ENCODE results near the gene PIK3R5.

PIK3R5 gene

GRCh38 chr17:8865385-8865784, 100.1 kb downstream of the PIK3R5 start:
- no peaks in the 10 kb centered on the region for H3K79me2 ChIP-seq (ENCODE audit: insufficient read depth, low read length)
- H4K20me1 ChIP-seq (ENCODE audit: low read depth, low read length), result no peaks in the 10 kb centered on the region
- no peak overlapping the region for H3K4me3 ChIP-seq (ENCODE audit: insufficient read depth, low read length, poor library complexity, severe bottlenecking)
- H3F3A ChIP-seq (ENCODE audit: insufficient read depth), result no peaks in the 10 kb centered on the region
- no peak overlapping the region for H3K27ac ChIP-seq (ENCODE audit: low read depth, low read length)
- no peak for TF ChIP-seq CTCF (IDR thresholded peaks at IDR 0.05; ENCODE audit: insufficient read depth, low read length, poor library complexity, severe bottlenecking)
- no peak for TF ChIP-seq EZH2phosphoT487 (conservative IDR thresholded peaks at IDR 0.05; ENCODE audit: low read length)
- no peaks in the 10 kb centered on the region for H3K36me3 ChIP-seq (ENCODE audit: low read length)
- H3K27me3 ChIP-seq (ENCODE audit: low read length), result no peaks in the 10 kb centered on the region
- no peak overlapping the region for H2AFZ ChIP-seq (ENCODE audit: low read depth, low read length, severe bottlenecking)
- no peaks in the 10 kb centered on the region for H3K9me2 ChIP-seq (replicated peaks; ENCODE audit: insufficient read depth, low read length)
- no peak overlapping the region for H3K4me2 ChIP-seq (ENCODE audit: low read depth, low read length, poor library complexity, severe bottlenecking)
- no peaks in the 10 kb centered on the region for H3K9me3 ChIP-seq (ENCODE audit: insufficient read depth, low read length)
- no peak overlapping the region for H3K9ac ChIP-seq (ENCODE audit: low read length)

GRCh38 chr17:8862213-8863056, 103.1 kb downstream of the PIK3R5 start:
- Histone ChIP-seq H3K9me2 (replicated peaks; ENCODE audit: insufficient read depth, low read length) (no peaks in the 10 kb centered on the region), H3K79me2 (ENCODE audit: insufficient read depth, low read length) (no peaks in the 10 kb centered on the region), H3K9me3 (ENCODE audit: insufficient read depth, low read length) (no peaks in the 10 kb centered on the region), H3K4me3 (ENCODE audit: insufficient read depth, low read length, poor library complexity, severe bottlenecking) (no peak overlapping the region), H4K20me1 (ENCODE audit: low read depth, low read length) (no peaks in the 10 kb centered on the region), H3K9ac (ENCODE audit: low read length) (no peak overlapping the region), H3K27me3 (ENCODE audit: low read length) (no peaks in the 10 kb centered on the region), H3K36me3 (ENCODE audit: low read length) (no peaks in the 10 kb centered on the region), H3K27ac (ENCODE audit: low read depth, low read length) (no peak overlapping the region), H3F3A (ENCODE audit: insufficient read depth) (no peaks in the 10 kb centered on the region), H3K4me2 (ENCODE audit: low read depth, low read length, poor library complexity, severe bottlenecking) (no peak overlapping the region), H2AFZ (ENCODE audit: low read depth, low read length, severe bottlenecking) (no peak overlapping the region)
- TF ChIP-seq EZH2phosphoT487 (conservative IDR thresholded peaks at IDR 0.05; ENCODE audit: low read length) (no peak), CTCF (IDR thresholded peaks at IDR 0.05; ENCODE audit: insufficient read depth, low read length, poor library complexity, severe bottlenecking) (no peak)

GRCh38 chr17:8861495-8862181, 103.9 kb downstream of the PIK3R5 start:
- no peaks in the 10 kb centered on the region for H4K20me1 ChIP-seq (ENCODE audit: low read depth, low read length)
- no peaks in the 10 kb centered on the region for H3K36me3 ChIP-seq (ENCODE audit: low read length)
- TF ChIP-seq EZH2phosphoT487 (conservative IDR thresholded peaks at IDR 0.05; ENCODE audit: low read length), result no peak
- no peak for TF ChIP-seq CTCF (IDR thresholded peaks at IDR 0.05; ENCODE audit: insufficient read depth, low read length, poor library complexity, severe bottlenecking)
- no peaks in the 10 kb centered on the region for H3K9me3 ChIP-seq (ENCODE audit: insufficient read depth, low read length)
- no peak overlapping the region for H2AFZ ChIP-seq (ENCODE audit: low read depth, low read length, severe bottlenecking)
- H3K27me3 ChIP-seq (ENCODE audit: low read length), result no peaks in the 10 kb centered on the region
- no peak overlapping the region for H3K9ac ChIP-seq (ENCODE audit: low read length)
- no peak overlapping the region for H3K4me2 ChIP-seq (ENCODE audit: low read depth, low read length, poor library complexity, severe bottlenecking)
- H3F3A ChIP-seq (ENCODE audit: insufficient read depth), result no peaks in the 10 kb centered on the region
- no peak overlapping the region for H3K4me3 ChIP-seq (ENCODE audit: insufficient read depth, low read length, poor library complexity, severe bottlenecking)
- no peaks in the 10 kb centered on the region for H3K9me2 ChIP-seq (replicated peaks; ENCODE audit: insufficient read depth, low read length)
- H3K79me2 ChIP-seq (ENCODE audit: insufficient read depth, low read length), result no peaks in the 10 kb centered on the region
- no peak overlapping the region for H3K27ac ChIP-seq (ENCODE audit: low read depth, low read length)

All from SU-DHL-6 (cell line).